Stomach smooth muscle (tissue), 2 donors: ENCODE data around the gene PRKRIP1.
"Not testable (repeated sequence)": the region's sequence is repeated elsewhere in the genome, so short reads cannot be mapped to it uniquely, and the experiment has no call there.

Experiments used
- H3K27ac ChIP-seq: one replicate; pipeline ENCODE4 v1.7.0; 2013; ENCODE audit warnings: mild to moderate bottlenecking, low read length, inconsistent platforms
- H3K27me3 ChIP-seq, 2 donors: one replicate each; pipeline ENCODE4 v1.7.0; 2013; ENCODE audit warnings: low read length in 2 of 2; ENCODE audit not compliant: insufficient read depth in 2 of 2, control insufficient read depth in 1 of 2
- H3K36me3 ChIP-seq, 2 donors: one replicate each; pipeline ENCODE4 v1.7.0; 2013; ENCODE audit warnings: low read length in 2 of 2; ENCODE audit not compliant: control insufficient read depth in 2 of 2, insufficient read depth in 2 of 2
- H3K4me1 ChIP-seq: one replicate; pipeline ENCODE4 v1.7.0; 2013; ENCODE audit warnings: low read length; ENCODE audit not compliant: control insufficient read depth, insufficient read depth
- H3K4me3 ChIP-seq, 2 donors: one replicate each; pipeline ENCODE4 v1.7.0; 2013; ENCODE audit warnings: low read length in 2 of 2
- H3K9ac ChIP-seq, 2 donors: one replicate each; pipeline ENCODE4 v1.7.0; 2013; ENCODE audit warnings: low read length in 2 of 2, mild to moderate bottlenecking in 1 of 2
- H3K9me3 ChIP-seq, 2 donors: one replicate each; pipeline ENCODE4 v1.7.0; 2013; ENCODE audit warnings: low read length in 2 of 2; ENCODE audit not compliant: control insufficient read depth in 2 of 2
- donor health status: healthy.
- donor health status: Pancreatic carcinoma.

PRKRIP1 gene

GRCh38 chr7:102447311-102447710 lies 51.1 kb downstream of the PRKRIP1 start:
- Histone ChIP-seq H3K4me1 (no peaks in the 10 kb centered on the region), H3K27me3 (no peaks in the 10 kb centered on the region), H3K9me3 (no peaks in the 10 kb centered on the region), H3K27ac (no peak overlapping the region), H3K9ac (no peak overlapping the region), H3K4me3 (no peak overlapping the region), H3K36me3 (no peaks in the 10 kb centered on the region)

GRCh38 chr7:102449136-102449535 lies 53.0 kb downstream of the PRKRIP1 start:
- no peaks in the 10 kb centered on the region for H3K36me3 ChIP-seq
- no peaks in the 10 kb centered on the region for H3K27me3 ChIP-seq
- no peaks in the 10 kb centered on the region for H3K9me3 ChIP-seq

GRCh38 chr7:102450242-102450641 lies 54.1 kb downstream of the PRKRIP1 start:
- no peaks in the 10 kb centered on the region for H3K36me3 ChIP-seq
- no peak overlapping the region for H3K9ac ChIP-seq
- no peaks in the 10 kb centered on the region for H3K9me3 ChIP-seq
- no peak overlapping the region for H3K4me3 ChIP-seq
- no peaks in the 10 kb centered on the region for H3K27me3 ChIP-seq
- H3K4me1 ChIP-seq = no peaks in the 10 kb centered on the region
- no peak overlapping the region for H3K27ac ChIP-seq

More at GRCh38 chr7:102449136-102449535, 53.0 kb downstream of the PRKRIP1 start:
- H3K4me1 ChIP-seq = no peaks in the 10 kb centered on the region
- H3K9ac ChIP-seq = no peak overlapping the region
- H3K27ac ChIP-seq = no peak overlapping the region
- no peak overlapping the region for H3K4me3 ChIP-seq

- Histone ChIP-seq H3K9ac (no peak overlapping the region), H3K4me3 (no peak overlapping the region), H3K9me3 (no peaks in the 10 kb centered on the region), H3K4me1 (no peaks in the 10 kb centered on the region), H3K27ac (no peak overlapping the region), H3K36me3 (peaks cover 0 to 1% of the 10 kb centered on the region in 2 donors), H3K27me3 (no peaks in the 10 kb centered on the region)
Measured at GRCh38 chr7:102451371-102452054, 55.4 kb downstream of the PRKRIP1 start.

DNA sequence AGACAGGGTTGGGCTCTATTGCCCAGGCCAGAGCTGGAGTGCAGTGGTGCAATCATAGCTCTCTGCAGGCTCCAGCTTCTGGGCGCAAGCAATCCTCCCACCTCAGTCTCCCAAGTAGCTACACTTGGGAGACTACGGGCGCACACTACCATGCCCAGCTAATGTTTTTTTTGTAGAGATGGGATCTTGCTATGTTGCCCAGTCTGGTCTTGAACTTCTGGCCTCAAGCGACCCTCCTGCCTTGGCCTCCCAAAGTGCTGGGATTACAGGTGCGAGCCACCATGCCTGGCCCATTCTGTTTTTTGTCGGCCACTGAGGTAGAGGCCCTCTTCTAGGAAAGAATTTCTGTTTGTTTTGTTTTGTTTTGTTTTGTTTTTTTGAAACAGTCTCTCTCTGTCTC lies 56.3 kb downstream of the PRKRIP1 start:
- Histone ChIP-seq H3K36me3 (peaks cover 5 to 7% of the 10 kb centered on the region in 2 donors), H3K27me3 (no peaks in the 10 kb centered on the region), H3K9ac (no peak overlapping the region), H3K9me3 (no peaks in the 10 kb centered on the region), H3K4me1 (no peaks in the 10 kb centered on the region), H3K4me3 (no peak overlapping the region), H3K27ac (no peak overlapping the region)

- Histone ChIP-seq H3K9me3 (no peaks in the 10 kb centered on the region), H3K27me3 (no peaks in the 10 kb centered on the region), H3K27ac (no peak overlapping the region), H3K4me3 (no peak overlapping the region), H3K9ac (no peak overlapping the region), H3K4me1 (no peaks in the 10 kb centered on the region), H3K36me3 (peaks cover 11 to 13% of the 10 kb centered on the region in 2 donors)
Measured at GRCh38 chr7:102453319-102453718, 57.2 kb downstream of the PRKRIP1 start.

- Histone ChIP-seq H3K4me1 (no peaks in the 10 kb centered on the region), H3K27ac (no peak overlapping the region), H3K9me3 (no peaks in the 10 kb centered on the region), H3K9ac (no peak overlapping the region), H3K27me3 (no peaks in the 10 kb centered on the region), H3K4me3 (no peak overlapping the region), H3K36me3 (peaks cover 11 to 17% of the 10 kb centered on the region in 2 donors)
Measured at GRCh38 chr7:102454468-102454867, 58.3 kb downstream of the PRKRIP1 start.

- not testable (repeated sequence) for H3K9me3 ChIP-seq, H3K4me3 ChIP-seq, H3K9ac ChIP-seq, H3K4me1 ChIP-seq, H3K27me3 ChIP-seq, H3K27ac ChIP-seq
- peaks cover 11 to 19% of the 10 kb centered on the region in 2 donors for H3K36me3 ChIP-seq
Measured at GRCh38 chr7:102454932-102455331, 58.8 kb downstream of the PRKRIP1 start.

DNA sequence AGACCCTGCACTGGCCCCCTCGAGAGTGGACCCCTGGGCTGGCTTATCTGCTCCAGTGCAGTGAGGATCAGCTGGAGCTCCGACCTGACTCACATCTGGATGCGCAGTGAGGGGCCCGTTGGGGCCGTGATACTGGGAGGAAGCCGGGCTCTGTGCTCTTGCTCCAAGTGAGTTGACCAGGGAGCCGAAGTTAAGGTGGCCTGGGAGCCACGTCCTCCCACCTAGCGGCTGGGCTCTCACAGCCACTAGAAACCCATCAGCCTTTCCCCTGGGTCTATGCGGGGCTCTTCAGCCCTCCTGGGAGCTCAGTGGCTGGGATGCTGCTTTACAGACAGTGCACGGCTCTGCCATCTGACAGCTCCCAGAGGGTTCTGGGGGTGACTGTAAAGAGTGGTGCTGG lies 59.4 kb downstream of the PRKRIP1 start:
- H3K4me3 ChIP-seq = no peak overlapping the region
- no peaks in the 10 kb centered on the region for H3K4me1 ChIP-seq
- H3K27ac ChIP-seq = no peak overlapping the region
- H3K27me3 ChIP-seq = no peaks in the 10 kb centered on the region
- no peaks in the 10 kb centered on the region for H3K9me3 ChIP-seq
- H3K36me3 ChIP-seq = peaks cover 11 to 19% of the 10 kb centered on the region in 2 donors
- no peak overlapping the region for H3K9ac ChIP-seq

DNA sequence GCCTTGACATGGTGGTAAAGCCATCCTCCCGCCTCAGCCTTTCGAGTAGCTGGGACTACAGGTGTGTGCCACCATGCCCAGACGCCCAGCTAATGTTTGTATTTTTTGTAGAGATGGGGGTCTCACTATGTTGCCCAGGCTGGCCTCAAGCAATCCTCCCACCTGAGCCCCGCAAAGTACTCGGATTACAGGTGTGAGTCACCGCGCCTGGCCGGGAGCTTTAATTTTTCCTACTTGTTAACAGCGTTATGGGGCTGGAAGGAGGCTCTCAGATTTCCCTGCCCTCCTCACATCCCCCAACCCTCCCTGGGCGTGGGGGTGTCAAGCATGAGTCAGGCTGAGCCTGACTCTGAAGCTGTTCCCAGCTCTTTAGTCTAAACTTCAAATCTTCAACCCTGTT lies 60.2 kb downstream of the PRKRIP1 start:
- no peaks in the 10 kb centered on the region for H3K9me3 ChIP-seq
- H3K9ac ChIP-seq = no peak overlapping the region
- peaks cover 11 to 19% of the 10 kb centered on the region in 2 donors for H3K36me3 ChIP-seq
- no peaks in the 10 kb centered on the region for H3K4me1 ChIP-seq
- no peak overlapping the region for H3K27ac ChIP-seq
- H3K27me3 ChIP-seq = no peaks in the 10 kb centered on the region
- H3K4me3 ChIP-seq = no peak overlapping the region

- Histone ChIP-seq H3K4me1 (no peaks in the 10 kb centered on the region), H3K27ac (no peak overlapping the region), H3K9me3 (no peaks in the 10 kb centered on the region), H3K27me3 (no peaks in the 10 kb centered on the region), H3K4me3 (no peak overlapping the region), H3K9ac (no peak overlapping the region), H3K36me3 (peaks cover 11 to 19% of the 10 kb centered on the region in 2 donors)
Measured at GRCh38 chr7:102457352-102457924, 61.3 kb downstream of the PRKRIP1 start.
